G401.6 (cell line): Measurements from ENCODE around the gene ACSF2.
A peak's percentile ranks its signal among the peaks of the same experiment; 100 is the strongest.
"Not testable (repeated sequence)": the region's sequence is repeated elsewhere in the genome, so short reads cannot be mapped to it uniquely, and the experiment has no call there.

Source experiments
- FAIRE-seq: peaks from 2 replicates; lab custom pipeline; 2012; peaks lifted over from hg19 to GRCh38; lab: Jason Lieb, UNC

Gene ACSF2

DNA sequence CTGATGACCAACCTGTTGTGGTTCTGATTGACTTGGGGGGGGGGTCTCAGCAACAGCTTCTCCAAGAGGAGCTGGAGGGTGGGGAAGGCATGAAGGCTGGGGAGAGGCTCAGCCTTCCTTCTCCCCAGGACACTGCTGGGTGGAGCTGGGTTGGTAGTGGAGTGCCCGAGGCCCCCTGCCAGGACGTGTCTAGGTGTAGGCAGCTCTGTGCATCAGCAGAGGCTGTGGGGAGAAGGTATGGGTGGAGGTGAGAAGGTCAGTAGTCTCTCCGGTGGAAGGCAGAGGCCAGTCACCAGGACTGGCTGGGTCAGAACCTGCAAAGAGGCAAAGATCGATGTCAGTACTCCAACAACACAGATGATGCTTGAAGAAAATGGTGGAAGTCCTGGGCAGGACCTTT is 38.7 kb downstream of the ACSF2 start:
- FAIRE-seq = no peak

DNA sequence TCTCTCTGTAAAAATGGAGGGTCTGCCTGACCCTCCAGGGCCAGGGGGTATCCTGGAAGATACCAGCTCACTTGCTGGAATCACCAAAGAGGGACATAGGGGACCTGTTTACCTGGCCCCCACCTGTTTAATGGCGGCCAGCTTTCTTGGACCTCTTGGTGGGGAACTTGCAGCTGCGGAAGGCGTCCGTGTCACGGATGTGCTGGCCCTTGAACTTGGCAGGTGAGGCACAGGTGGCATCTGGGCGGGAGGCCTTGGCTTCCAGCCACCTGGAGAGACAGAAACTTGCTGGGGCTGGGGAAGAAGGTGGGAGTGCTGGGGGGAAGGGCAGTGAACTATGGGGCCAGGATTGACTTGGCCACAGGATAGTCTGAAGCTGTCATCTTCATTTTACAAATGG is 39.2 kb downstream of the ACSF2 start:
- no peak for FAIRE-seq

DNA sequence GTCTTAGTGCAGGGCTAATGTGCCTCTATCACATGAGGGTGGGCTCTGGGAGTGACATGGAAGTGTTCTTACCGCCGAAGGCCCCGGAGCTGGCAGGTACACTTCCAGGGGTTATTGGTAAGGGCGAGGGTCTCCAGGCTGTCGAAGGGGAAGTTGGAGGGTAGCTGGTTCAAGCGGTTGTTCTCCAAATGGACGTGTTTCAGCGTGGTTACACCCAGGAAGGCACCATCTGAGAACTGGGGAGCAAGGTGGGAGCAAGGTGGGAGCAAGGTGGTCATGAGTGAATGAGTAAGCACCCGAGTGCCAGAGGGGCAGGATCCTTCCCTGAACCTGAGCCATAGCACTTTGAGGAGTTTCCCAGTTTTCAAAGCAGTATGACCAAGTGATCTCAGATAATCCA is 39.6 kb downstream of the ACSF2 start:
- FAIRE-seq = no peak

- FAIRE-seq = no peak
Observed at GRCh38 chr17:50466371-50467113, 40.5 kb downstream of the ACSF2 start.

DNA sequence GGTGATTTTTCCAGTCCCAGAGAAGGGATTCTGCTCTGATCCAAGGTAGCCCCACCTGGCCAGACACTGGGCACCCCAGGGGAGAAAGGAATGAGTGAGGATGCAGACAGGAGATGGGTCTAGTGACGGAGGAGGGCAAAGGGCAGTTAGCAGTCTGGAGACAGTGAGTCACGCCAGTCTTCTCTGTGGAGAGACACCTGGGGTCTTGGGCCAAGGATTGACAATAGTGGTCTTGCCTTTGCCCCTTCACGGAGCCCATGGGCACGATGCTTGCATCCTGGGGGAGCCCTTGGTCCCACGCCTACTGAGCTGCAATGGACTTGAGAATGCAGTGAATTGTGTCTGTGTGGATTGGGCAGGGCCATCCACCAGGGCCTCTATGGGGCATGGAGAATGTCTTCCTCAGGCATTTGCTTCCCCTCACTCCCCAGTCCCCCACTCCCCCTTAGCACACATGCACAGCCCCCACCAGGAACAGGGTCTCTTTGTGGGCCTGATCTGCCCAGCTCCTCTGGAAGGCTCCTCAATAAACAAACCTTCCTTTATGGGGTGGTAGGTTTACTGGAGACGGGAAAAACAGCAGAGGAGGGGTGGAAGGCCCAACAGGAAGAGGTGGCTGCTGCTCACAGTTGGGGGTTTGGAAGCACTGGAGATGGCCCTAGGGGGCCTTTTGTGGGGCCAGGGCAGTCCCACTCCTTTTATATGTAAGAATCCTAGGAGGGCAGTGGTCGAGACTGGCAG is 41.3 kb downstream of the ACSF2 start:
- FAIRE-seq = no peak

DNA sequence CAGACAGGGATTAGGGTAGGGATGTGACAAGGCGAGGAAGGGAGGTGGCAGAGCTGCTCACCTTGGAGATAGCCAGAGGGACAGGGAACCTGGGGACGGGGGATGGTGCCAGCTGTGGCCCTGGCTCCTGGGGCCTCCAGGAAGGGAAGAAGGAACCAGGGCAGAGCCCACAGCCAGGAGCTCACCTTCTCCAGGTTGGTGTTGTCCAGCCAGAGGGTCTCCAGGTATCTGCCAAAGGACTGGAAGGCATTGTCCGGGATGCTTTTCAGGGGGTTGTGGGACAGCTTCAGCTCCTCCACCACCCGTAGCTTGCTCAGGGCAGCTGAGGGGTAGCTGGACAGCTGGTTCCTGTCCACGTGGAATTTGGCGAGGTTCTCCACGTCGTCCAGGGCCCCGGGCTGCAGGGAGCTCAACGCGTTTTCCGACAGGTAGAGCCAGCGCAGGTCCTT is 41.9 kb downstream of the ACSF2 start:
- no peak for FAIRE-seq

DNA sequence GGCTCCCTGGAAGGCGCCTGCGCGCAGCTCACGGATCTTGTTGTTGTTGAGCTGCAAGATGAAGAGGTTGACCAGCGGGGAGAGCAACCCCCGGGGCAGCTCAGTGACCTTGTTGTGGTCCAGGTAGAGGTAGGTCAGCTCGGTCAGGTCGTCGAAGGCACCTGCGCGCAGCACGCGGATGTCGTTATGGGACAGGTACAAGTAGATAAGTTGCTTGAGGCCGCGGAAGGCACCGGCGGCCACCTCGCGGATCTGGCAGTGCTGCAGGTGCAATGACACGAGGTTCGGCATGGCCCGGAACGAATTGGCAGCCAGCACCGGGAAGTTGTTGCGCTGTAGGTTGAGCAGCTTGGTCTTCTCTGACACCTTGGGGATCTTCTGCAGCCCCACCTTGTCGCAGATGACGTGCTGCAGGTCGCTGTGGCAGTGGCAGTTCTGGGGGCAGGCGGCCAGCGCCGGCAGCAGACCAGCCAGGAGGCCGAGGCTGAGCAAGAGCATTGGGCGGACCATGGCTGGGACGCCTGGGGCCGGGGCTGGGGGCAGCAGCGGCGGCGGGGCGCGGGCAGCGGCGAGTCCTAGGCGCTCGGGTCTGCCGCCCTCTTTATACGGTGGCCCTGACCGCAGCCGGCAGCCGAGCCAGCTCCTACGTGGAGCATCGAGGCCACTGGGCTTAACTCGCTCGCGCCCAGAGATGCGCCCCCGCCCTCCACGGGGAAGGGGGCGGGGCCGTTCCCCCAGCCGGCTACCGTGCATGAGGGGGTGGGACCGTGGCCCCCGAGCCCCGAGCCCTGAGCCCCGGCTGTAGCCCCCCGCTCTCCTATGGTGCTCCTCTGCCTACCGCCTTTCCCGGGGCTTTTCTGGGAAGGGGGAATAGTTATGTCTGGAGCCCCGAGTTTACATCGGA is 42.5 kb downstream of the ACSF2 start, which contains the start of gene CHAD:
CHAD (minus strand) TSS at position 577 of the 904 bp plus-strand sequence; CDS start at position 510, 67 bp downstream.
- FAIRE-seq = no peak

DNA sequence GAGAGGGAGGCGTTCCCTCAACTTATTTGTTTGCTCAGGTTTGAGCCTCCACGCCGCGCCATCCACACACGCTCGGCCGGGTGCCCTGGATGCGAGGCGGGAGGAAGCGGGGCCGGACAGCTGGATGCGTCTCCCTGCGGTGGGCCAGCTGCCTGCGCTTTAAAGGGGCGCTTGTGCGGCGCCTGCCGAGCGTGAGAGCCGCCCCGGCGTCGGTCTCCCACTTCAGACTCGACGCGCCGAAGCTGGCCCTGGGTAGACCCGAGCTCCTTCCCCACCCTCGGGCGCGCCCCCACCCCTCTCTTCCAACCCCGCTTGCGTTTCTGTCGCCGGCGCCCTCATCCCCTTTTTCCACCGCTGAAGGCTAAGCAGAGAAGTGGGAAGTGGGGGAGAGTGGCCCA is 43.2 kb downstream of the ACSF2 start:
- FAIRE-seq = no peak

- FAIRE-seq = no peak
Observed at GRCh38 chr17:50469671-50470305, 43.8 kb downstream of the ACSF2 start.

DNA sequence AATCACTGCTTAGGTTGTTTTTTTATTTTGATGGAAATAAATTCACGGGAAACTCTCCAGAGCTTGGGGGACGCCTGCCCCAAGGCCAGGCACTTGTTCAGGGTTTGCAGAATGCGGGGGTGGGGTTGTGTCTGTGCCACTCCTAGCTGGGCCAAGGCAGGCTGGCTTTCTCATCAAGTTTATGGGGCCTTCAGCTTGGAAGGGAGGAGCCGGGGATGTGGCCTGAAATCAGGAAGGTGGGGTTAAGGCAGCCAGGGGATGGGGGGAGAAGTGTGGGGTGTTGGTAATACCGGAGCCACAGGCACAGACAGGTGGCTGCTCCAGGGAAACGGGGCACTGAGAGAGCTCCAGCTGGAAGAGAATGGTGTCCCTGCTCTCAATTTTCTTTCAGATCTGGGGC is 44.4 kb downstream of the ACSF2 start:
- FAIRE-seq = no peak

DNA sequence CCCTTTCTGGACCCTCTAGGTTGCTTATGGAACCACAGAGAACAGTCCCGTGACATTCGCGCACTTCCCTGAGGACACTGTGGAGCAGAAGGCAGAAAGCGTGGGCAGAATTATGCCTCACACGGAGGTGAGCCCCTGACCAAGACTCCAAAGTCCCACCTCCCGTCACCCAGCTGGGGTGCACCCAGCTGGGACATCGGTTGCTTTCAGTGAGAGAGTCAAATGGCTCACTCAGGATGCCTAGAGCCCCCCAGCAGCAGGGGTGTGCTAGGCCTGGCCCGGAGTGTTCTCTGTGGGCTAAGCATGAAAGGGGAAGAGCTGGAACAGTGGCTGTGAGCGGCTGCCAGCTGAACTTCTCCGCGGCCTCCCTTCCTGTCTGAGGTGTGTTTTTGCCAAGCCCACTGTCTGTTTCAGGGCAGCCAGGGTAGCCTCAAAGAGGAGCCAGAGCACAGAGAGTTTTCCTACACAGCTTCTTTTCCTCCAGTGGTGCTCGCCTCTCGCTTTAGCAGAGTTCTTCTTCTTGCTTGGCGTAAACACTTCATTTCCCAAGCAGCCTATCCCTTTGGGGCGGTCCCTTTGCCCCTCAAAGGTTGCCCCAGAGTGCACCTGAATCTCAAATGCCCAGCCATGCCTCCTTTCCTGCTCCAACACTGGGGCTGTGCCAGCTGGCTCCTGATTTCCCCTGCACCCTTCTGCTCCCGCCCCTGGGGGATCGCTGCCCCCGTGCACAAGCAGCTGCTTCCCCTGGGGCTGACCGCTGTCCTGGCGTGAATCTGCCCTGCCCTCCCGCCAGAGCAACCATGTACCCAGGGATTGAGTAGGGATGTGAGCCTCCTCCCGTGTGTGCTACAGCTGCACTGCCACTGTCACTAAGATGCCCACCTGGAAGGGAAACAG is 45.2 kb downstream of the ACSF2 start:
- FAIRE-seq = no peak

DNA sequence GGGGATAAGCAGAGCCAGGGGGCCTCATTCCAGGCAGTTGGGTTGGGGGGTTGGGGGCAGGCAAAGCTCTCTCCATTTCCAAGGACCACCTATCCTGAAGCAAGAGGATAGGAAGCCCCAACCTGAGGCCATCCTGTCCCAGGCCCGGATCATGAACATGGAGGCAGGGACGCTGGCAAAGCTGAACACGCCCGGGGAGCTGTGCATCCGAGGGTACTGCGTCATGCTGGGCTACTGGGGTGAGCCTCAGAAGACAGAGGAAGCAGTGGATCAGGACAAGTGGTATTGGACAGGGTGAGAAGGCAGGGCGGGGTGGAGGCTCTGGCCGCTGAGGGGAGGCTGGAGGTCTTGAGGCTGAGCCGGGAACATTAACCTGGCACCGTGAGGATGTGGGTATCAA is 46.3 kb downstream of the ACSF2 start:
- FAIRE-seq = no peak

DNA sequence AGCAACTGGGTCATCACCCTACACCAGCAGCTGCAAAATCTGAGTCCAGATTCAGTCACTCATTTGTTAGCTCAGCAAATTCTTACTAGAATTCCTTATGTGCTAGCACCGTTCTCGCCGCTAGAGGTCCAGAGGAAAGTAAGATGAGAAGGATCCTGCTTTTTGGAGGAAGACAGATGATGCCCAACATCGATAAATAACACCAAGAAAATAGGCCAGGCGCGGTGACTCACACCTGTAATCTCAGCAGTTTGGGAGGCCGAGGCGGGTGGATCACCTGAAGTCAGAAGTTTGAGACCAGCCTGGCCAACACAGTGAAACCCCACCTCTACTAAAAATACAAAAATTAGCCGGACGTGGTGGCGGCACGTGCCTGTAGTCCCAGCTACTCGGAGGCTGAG is 46.7 kb downstream of the ACSF2 start:
- FAIRE-seq = peak; percentile 86

DNA sequence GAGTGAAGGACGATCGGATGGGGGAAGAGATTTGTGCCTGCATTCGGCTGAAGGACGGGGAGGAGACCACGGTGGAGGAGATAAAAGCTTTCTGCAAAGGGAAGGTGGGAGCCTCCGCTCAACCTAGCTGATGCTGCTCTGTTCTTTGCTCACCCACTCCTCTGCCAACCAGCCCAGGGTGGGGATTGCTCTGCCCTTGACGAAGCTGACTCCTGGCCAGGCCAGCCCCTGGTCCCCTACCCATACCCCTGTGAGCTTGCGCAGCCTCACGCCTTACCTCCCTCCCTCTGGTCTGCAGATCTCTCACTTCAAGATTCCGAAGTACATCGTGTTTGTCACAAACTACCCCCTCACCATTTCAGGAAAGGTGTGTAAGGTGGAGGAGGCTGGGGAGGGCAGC is 47.9 kb downstream of the ACSF2 start:
- no peak for FAIRE-seq

DNA sequence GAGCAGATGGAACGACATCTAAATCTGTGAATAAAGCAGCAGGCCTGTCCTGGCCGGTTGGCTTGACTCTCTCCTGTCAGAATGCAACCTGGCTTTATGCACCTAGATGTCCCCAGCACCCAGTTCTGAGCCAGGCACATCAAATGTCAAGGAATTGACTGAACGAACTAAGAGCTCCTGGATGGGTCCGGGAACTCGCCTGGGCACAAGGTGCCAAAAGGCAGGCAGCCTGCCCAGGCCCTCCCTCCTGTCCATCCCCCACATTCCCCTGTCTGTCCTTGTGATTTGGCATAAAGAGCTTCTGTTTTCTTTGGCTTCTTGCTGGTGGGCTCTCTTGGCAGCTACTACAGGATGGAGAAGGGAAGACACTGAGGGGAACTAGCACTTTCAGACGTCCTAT is 48.5 kb downstream of the ACSF2 start:
- no peak for FAIRE-seq

DNA sequence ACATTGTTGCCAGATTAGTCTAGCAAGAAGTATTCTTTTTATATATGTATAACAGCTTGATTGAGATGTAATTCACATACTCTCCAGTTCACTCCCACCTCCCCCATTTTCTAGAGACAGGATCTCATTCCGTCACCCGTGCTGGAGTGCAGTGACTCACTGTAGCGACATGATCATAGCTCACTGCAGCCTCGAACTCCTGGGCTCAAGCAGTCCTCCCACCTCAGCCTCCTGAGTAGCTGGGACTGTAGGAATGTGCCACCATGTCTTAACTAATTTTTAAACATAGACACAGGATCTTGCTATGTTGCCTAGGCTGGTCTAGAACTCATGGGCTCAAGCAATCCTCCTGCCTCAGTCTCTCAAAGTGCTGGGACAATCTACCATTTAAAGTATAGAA is 49.3 kb downstream of the ACSF2 start:
- no peak for FAIRE-seq

DNA sequence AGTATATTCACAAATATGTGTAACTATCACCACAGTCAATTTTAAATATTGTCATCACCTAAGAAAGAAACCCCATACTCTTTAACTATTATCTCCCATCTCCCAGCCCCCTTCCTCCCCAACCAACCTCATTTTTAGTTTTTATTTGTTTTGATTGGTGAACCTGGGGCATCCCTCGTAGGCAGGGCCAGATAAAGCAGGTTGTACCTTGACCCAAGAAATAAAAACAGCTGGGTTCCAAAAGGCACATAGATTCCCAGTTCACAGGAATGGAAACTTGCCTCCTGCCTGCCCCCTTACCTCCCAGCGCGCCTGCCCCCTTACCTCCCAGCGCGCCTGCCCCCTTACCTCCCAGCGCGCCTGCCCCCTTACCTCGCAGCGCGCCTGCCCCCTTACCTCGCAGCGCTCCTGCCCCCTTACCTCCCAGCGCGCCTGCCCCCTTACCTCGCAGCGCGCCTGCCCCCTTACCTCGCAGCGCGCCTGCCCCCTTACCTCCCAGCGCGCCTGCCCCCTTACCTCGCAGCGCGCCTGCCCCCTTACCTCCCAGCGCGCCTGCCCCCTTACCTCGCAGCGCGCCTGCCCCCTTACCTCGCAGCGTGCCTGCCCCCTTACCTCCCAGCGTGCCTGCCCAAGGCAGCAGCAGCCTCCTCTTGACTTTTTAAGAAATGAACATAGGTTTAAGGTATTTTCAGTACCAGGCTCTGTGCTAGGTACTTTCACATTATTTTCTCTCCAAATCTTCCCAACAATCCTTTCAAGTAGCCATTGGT is 49.9 kb downstream of the ACSF2 start:
- FAIRE-seq = not testable (repeated sequence)

DNA sequence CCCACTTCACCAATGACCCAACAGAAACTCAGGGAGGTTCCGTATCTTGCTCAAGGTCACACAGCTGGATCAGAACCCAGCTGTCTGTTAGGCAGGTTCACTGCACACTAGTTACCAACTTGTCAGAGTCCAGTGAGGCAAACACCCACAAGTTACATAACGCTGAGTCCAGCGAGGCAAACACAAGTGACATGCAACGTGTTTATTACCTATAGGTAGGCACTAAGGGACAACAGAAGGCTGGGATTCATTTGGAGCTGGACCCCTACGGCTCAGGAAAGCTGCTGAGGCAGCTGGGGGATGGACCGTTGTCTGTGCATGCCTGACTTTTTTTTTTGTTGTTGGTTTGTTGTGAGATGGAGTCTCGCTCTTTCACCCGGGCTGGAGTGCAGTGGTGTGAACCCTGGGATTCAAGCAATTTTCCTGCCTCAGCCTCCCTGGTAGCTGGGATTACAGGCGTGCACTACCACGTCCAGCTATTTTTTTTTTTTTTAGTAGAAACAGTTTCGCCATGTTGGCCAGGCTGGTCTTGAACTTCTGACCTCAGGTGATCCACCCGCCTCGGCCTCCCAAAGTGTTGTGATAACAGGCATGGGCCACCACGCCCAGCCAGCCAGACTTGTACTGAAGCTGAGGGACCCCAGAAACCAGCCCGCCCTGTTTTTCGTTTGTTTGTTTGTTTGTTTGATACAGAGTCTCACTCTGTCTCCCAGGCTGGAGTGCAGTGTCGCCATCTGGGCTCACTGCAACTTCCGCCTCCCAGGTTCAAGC is 50.7 kb downstream of the ACSF2 start:
- FAIRE-seq = no peak

- FAIRE-seq = no peak
Observed at GRCh38 chr17:50477976-50478375, 52.0 kb downstream of the ACSF2 start.
